Mesothelial cell of epicardium (in vitro differentiated cells): ENCODE results near the gene P4HB. TPM values are rescaled to one million over a fixed set of nuclear protein-coding genes. Genes with fewer than 3 reads are reported as not detected.
A peak's percentile ranks its signal among the peaks of the same experiment; 100 is the strongest.

Experiments used
- DNase-seq, 2 experiments: peaks; one replicate each; pipeline ENCODE4 v3.0.0; 2021; ENCODE audit warnings: low spot score in 2 of 2; ENCODE audit not compliant: unreplicated experiment in 2 of 2
- H3K27ac Mint-ChIP-seq: 2 replicates; pipeline ENCODE4 v1.8.0; 2021; ENCODE audit warnings: mixed read lengths
- H3K27me3 Mint-ChIP-seq: 2 replicates; pipeline ENCODE4 v1.8.0; 2021; ENCODE audit warnings: low read depth, mixed read lengths
- H3K36me3 Mint-ChIP-seq: 2 replicates; pipeline ENCODE4 v1.8.0; 2021; ENCODE audit warnings: mixed read lengths
- H3K4me1 Mint-ChIP-seq: 2 replicates; pipeline ENCODE4 v1.8.0; 2021; ENCODE audit warnings: mixed read lengths
- H3K4me3 Mint-ChIP-seq: 2 replicates; pipeline ENCODE4 v1.8.0; 2021; ENCODE audit warnings: mild to moderate bottlenecking, moderate library complexity, mixed read lengths
- H3K9me3 Mint-ChIP-seq: 2 replicates; pipeline ENCODE4 v1.8.0; 2021; ENCODE audit warnings: mixed read lengths
- total RNA-seq: library from RNA; stranded (reverse); gene quantifications from 3 replicates; pipeline ENCODE4 v1.2.1, GENCODE V29; 2021
- TF ChIP-seq, protein P1 (sequence below): fragments of 200-600 bp; sonication (generic); IDR thresholded peaks from one replicate; pipeline ENCODE4 v1.5.0; 2021; ENCODE audit warnings: antibody characterized with exemption; ENCODE audit not compliant: unreplicated experiment

The P4HB gene
- total RNA-seq, 1 donor from 2014 or later = 433 TPM

DNA sequence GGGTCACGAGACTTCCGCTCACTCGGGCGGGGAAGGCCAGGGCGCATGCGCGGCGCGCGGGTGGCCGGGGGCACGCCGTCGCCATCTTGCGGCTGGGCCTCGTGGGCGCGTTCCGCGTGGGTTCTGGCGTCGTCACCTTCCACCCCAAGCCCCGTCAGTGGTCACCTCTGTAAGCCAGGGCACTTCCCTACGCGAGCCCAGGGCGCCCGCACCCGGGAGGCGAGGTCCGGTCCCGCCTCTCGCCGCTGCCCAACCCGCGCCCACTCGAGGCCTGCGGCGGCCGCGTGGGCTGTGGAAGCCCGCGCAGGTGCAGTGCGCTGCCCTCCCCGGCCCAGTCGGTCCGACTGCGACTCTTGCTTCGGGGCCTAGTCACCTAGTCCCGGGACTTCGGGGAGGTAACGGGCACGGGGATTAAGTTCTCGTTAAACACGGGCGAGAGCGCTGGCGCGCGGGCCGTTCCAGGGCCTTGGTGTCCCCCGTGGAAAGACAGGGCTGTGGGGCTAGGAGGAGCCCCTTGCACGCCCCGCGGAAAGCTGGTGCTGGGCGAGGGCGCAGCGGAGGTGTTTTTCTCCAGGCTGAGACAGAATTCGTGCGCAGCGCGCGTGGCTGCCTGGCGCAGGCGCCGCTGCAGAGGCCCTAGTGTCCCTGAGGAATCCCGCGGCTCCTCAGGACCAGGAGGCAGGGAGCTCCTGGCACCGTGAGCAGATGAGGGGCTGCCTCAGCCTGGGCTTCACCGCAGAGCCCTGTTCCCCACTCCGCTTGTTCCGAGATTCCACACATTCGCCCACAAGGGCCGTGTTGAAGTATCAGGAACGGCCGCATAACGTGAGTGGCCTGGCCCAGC is 11.3 kb upstream of the P4HB start:
- no peaks in the 10 kb centered on the region for H3K9me3 Mint-ChIP-seq
- H3K27ac Mint-ChIP-seq = peak overlapping the region; percentile 96

DNA sequence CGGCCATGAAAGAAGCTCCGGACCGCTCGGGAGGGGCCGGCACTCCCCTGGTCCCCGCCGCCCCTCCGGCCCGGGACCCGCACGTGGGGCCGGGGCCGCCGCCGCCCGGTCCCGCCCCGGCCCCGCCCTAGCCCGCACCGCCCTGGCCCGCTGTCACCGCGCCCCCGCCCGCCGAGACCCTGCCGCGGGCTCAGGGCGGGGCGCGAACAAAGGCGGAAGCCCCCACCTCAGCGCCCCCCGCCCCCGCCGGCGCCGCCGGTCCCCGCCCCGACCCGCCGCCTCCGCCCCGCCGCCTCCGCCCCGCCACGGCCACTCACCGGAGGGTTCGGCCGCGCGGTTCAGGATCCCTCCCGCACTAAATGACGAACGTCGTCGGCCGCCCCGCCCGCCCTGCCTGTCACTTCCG is 10.6 kb upstream of the P4HB start, which contains the start of gene ARHGDIA:
Gene ARHGDIA, minus strand, starts transcription at position 357 of the 406 bp plus-strand sequence. CDS start 1,407 bp downstream, outside the sequence.
- Mint-ChIP-seq H3K4me3 (peak within 1 kb of the TSS; percentile 81), H3K36me3 (no peaks in the 10 kb centered on the region), H3K4me1 (peaks cover 41% of the 10 kb centered on the region), H3K9me3 (no peaks in the 10 kb centered on the region), H3K27ac (peak within 1 kb of the TSS; percentile 96), H3K27me3 (no peaks in the 10 kb centered on the region)
- DNase-seq = no peak
- TF ChIP-seq, protein P1, sequence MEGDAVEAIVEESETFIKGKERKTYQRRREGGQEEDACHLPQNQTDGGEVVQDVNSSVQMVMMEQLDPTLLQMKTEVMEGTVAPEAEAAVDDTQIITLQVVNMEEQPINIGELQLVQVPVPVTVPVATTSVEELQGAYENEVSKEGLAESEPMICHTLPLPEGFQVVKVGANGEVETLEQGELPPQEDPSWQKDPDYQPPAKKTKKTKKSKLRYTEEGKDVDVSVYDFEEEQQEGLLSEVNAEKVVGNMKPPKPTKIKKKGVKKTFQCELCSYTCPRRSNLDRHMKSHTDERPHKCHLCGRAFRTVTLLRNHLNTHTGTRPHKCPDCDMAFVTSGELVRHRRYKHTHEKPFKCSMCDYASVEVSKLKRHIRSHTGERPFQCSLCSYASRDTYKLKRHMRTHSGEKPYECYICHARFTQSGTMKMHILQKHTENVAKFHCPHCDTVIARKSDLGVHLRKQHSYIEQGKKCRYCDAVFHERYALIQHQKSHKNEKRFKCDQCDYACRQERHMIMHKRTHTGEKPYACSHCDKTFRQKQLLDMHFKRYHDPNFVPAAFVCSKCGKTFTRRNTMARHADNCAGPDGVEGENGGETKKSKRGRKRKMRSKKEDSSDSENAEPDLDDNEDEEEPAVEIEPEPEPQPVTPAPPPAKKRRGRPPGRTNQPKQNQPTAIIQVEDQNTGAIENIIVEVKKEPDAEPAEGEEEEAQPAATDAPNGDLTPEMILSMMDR = no peak

More for the DNA sequence above, 11.3 kb upstream of the P4HB start:
- Mint-ChIP-seq H3K36me3 (no peaks in the 10 kb centered on the region), H3K4me3 (peak overlapping the region; percentile 81), H3K27me3 (no peaks in the 10 kb centered on the region), H3K4me1 (peaks cover 39% of the 10 kb centered on the region)
- TF ChIP-seq, protein P1 = no peak
- DNase-seq = peak; percentile 87 to 92

DNA sequence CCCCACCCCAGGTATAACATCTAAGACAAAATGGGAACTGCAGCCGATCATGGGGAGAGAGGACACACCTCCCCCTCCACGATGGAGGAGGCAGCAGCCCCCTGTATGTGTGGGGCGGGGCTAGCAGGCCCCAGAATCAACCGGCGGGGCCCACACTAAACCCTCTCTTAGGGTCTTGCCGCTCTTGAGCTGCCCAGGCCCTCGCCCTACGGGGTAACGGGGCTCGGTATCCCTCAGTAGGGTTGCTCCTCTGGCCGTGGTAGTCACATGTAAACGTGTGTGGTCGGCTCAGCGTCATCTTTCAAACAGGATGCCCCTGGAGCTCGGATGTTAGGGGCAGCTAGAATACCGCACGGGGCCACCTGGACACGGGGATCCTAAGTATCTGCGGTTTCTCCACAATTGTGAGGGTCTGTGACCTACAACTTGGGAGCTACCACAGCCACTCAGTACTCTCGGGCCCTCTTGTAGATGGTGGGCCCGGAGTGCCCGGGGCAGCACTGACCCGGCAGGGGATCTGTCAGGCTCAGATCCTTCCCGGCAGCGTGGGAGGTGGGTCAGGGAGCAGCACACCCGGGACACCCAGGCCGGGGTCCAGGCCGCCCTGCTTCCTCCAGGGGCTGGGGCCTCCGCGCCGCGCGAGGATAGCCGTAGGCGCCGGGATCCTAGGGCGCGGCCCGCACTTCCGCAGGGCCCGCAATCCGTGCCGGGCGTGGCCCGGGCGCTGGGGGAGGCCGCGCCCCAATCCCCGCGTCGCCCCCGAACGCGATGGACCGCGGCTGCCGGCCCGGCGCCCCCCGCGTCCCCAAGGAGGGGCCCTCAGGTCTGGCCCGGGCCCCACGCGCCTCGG is 10.0 kb upstream of the P4HB start:
- TF ChIP-seq, protein P1 = no peak
- no peak for DNase-seq
- Mint-ChIP-seq H3K9me3 (no peaks in the 10 kb centered on the region), H3K27ac (peak overlapping the region; percentile 91), H3K4me3 (peak overlapping the region; percentile 73), H3K27me3 (no peaks in the 10 kb centered on the region), H3K4me1 (peaks cover 41% of the 10 kb centered on the region), H3K36me3 (no peaks in the 10 kb centered on the region)

DNA sequence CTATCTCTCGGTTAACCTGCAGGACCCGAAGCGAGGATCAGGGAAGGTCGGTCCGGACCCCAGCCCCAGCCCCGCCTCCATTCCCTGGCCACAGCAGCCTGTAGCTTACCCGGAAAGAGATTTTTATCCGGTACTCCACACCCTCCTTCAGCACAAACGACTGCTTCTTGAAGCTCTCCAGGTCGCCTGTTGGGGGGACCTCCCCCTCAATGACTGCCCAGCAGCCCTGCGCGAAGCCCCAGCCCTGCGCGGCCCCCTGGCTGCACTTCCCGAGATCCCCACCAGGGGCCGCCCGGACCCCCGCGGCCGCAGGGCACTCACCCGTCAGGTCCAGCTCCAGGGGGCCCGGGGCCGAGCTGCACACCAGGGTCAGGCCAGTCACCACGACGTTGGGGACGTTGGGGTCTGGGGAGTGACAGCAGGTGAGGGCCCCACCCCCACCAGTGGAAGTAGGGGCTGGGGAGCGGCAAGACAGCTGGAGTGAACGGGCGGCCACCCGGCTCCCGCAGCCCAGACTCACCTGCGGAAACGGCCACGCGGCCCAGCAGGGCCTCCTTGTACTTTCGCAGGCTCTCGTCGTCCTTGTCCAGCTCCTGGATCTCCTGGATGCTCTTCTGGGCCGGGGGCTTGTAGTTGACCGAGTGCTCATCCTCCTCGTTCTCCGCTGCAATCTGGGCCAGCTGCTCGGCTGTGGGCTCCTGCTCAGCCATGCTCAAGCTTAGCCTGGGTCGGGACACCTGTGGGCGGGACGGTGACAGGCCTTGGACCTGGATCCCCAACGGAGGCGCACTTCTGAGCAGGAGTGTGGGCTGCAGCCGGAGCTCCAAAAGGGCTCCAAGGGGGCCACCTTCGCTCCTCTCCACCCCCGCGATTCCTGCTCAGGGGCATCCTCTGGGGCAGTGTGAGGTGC is 9.1 kb upstream of the P4HB start:
- no peaks in the 10 kb centered on the region for H3K27me3 Mint-ChIP-seq
- peak overlapping the region; percentile 91 for H3K27ac Mint-ChIP-seq
- DNase-seq = peak in 1 of 2 experiments; percentile 82
- H3K36me3 Mint-ChIP-seq = no peaks in the 10 kb centered on the region
- H3K9me3 Mint-ChIP-seq = no peaks in the 10 kb centered on the region
- H3K4me1 Mint-ChIP-seq = peaks cover 41% of the 10 kb centered on the region
- TF ChIP-seq, protein P1 = peak; percentile 99
- peak overlapping the region; percentile 73 for H3K4me3 Mint-ChIP-seq
